Activated naive CD4-positive, alpha-beta T cell (primary cell): ENCODE measurements around the gene MED28.
"Not testable (repeated sequence)": the region's sequence is repeated elsewhere in the genome, so short reads cannot be mapped to it uniquely, and the experiment has no call there.

Experiments
- DNase-seq, 4 experiments: peaks; one replicate each; lab custom pipeline; 2025; lab: John Stamatoyannopoulos, UW

The MED28 gene

GRCh38 chr4:17618926-17619325 lies 4.5 kb downstream of the MED28 start:
- DNase-seq = no peak

GRCh38 chr4:17619416-17620105 lies 5.1 kb downstream of the MED28 start:
- no peak for DNase-seq

- no peak for DNase-seq
Measured at GRCh38 chr4:17623451-17624001, 9.1 kb downstream of the MED28 start.

GRCh38 chr4:17624821-17625220 lies 10.4 kb downstream of the MED28 start:
- DNase-seq = no peak

- no peak for DNase-seq
Measured at GRCh38 chr4:17630228-17630627, 15.8 kb downstream of the MED28 start.

GRCh38 chr4:17633600-17633999 lies 19.2 kb downstream of the MED28 start:
- no peak for DNase-seq

- no peak for DNase-seq
Measured at GRCh38 chr4:17635056-17635455, 20.6 kb downstream of the MED28 start.

- DNase-seq = no peak
Measured at GRCh38 chr4:17636341-17636695, 21.9 kb downstream of the MED28 start.

- DNase-seq = peak; percentile 25 to 61 (median 49)
Measured at GRCh38 chr4:17636696-17637622, 22.5 kb downstream of the MED28 start.

- DNase-seq = no peak
Measured at GRCh38 chr4:17639136-17639535, 24.7 kb downstream of the MED28 start.

GRCh38 chr4:17642398-17642783 lies 27.9 kb downstream of the MED28 start:
- DNase-seq = no peak

GRCh38 chr4:17646693-17647092 lies 32.3 kb downstream of the MED28 start:
- no peak for DNase-seq

- DNase-seq = no peak
Measured at GRCh38 chr4:17647176-17647806, 32.9 kb downstream of the MED28 start.

- no peak for DNase-seq
Measured at GRCh38 chr4:17647927-17648326, 33.5 kb downstream of the MED28 start.

- DNase-seq = no peak
Measured at GRCh38 chr4:17650406-17650805, 36.0 kb downstream of the MED28 start.

GRCh38 chr4:17654701-17655100 lies 40.3 kb downstream of the MED28 start:
- DNase-seq = no peak

- DNase-seq = no peak
Measured at GRCh38 chr4:17657090-17657489, 42.6 kb downstream of the MED28 start.

- DNase-seq = no peak
Measured at GRCh38 chr4:17657849-17658248, 43.4 kb downstream of the MED28 start.

- DNase-seq = not testable (repeated sequence)
Measured at GRCh38 chr4:17659196-17659595, 44.8 kb downstream of the MED28 start.

GRCh38 chr4:17662694-17663093 lies 48.3 kb downstream of the MED28 start:
- no peak for DNase-seq

GRCh38 chr4:17664755-17665154 lies 50.3 kb downstream of the MED28 start:
- DNase-seq = no peak

- DNase-seq = no peak
Measured at GRCh38 chr4:17665346-17665745, 50.9 kb downstream of the MED28 start.

- DNase-seq = no peak
Measured at GRCh38 chr4:17665852-17666251, 51.4 kb downstream of the MED28 start.
